DOHH2 (cell line): Measurements from ENCODE around the gene DCUN1D1.

Source experiments
- H3F3A ChIP-seq: fragments of 200-600 bp; sonication (generic), shearing (Covaris generic); 2 replicates; pipeline ENCODE4 v1.6.0; 2016; ENCODE audit warnings: antibody characterized with exemption, mild to moderate bottlenecking; ENCODE audit not compliant: control insufficient read depth, insufficient read depth
- H3K27ac ChIP-seq: fragments of 200-600 bp; sonication (generic); 2 replicates; pipeline ENCODE4 v1.5.1; 2014; ENCODE audit warnings: low read depth, mild to moderate bottlenecking, low read length, moderate library complexity
- H3K27me3 ChIP-seq: fragments of 200-600 bp; sonication (generic); 2 replicates; pipeline ENCODE4 v1.6.1; 2014; ENCODE audit warnings: mild to moderate bottlenecking, low read length, mixed read lengths; ENCODE audit not compliant: control insufficient read depth
- H3K36me3 ChIP-seq: fragments of 200-600 bp; sonication (generic); 2 replicates; pipeline ENCODE4 v1.6.1; 2014; ENCODE audit warnings: mild to moderate bottlenecking, low read length, moderate library complexity, mixed read lengths; ENCODE audit not compliant: control insufficient read depth
- H3K4me1 ChIP-seq: fragments of 200-600 bp; sonication (generic); 2 replicates; pipeline ENCODE4 v1.6.1; 2014; ENCODE audit warnings: mild to moderate bottlenecking, low read length, mixed read lengths; ENCODE audit not compliant: control insufficient read depth
- H3K4me2 ChIP-seq: fragments of 200-600 bp; sonication (generic); 2 replicates; pipeline ENCODE4 v1.6.0; 2014; ENCODE audit warnings: mild to moderate bottlenecking, low read length, moderate library complexity
- H3K4me3 ChIP-seq: fragments of 200-600 bp; sonication (generic); 2 replicates; pipeline ENCODE4 v1.5.1; 2014; ENCODE audit warnings: mild to moderate bottlenecking, low read length, mixed read lengths
- H3K79me2 ChIP-seq: fragments of 200-600 bp; sonication (generic); 2 replicates; pipeline ENCODE4 v1.6.1; 2014; ENCODE audit warnings: mild to moderate bottlenecking, low read length, mixed read lengths; ENCODE audit not compliant: control insufficient read depth
- H3K9me2 ChIP-seq: fragments of 200-600 bp; sonication (generic); replicated peaks from 2 replicates; pipeline ENCODE4 v1.6.1; 2014; ENCODE audit warnings: mild to moderate bottlenecking, low read length, mixed read lengths; ENCODE audit not compliant: control insufficient read depth
- H3K9me3 ChIP-seq: fragments of 200-600 bp; sonication (generic); 2 replicates; pipeline ENCODE4 v1.6.1; 2014; ENCODE audit warnings: antibody characterized with exemption, low read length, mixed read lengths; ENCODE audit not compliant: control insufficient read depth, insufficient read depth
- H4K20me1 ChIP-seq: fragments of 200-600 bp; sonication (generic); 2 replicates; pipeline ENCODE4 v1.6.0; 2014; ENCODE audit warnings: low read depth, mild to moderate bottlenecking, antibody characterized with exemption, low read length, moderate library complexity; ENCODE audit not compliant: control insufficient read depth, insufficient read depth
- CTCF ChIP-seq: fragments of 200-600 bp; sonication (generic); IDR thresholded peaks from one replicate; pipeline ENCODE4 v1.5.1; 2014; ENCODE audit warnings: antibody characterized with exemption, mild to moderate bottlenecking, low read depth, low read length; ENCODE audit not compliant: poor library complexity, severe bottlenecking
- EZH2phosphoT487 ChIP-seq: fragments of 200-600 bp; sonication (generic); IDR thresholded peaks from 2 replicates; pipeline ENCODE4 v1.6.1; 2017; ENCODE audit warnings: borderline replicate concordance, mild to moderate bottlenecking, antibody characterized with exemption, low read length, moderate library complexity, mixed read lengths

Gene DCUN1D1

DNA sequence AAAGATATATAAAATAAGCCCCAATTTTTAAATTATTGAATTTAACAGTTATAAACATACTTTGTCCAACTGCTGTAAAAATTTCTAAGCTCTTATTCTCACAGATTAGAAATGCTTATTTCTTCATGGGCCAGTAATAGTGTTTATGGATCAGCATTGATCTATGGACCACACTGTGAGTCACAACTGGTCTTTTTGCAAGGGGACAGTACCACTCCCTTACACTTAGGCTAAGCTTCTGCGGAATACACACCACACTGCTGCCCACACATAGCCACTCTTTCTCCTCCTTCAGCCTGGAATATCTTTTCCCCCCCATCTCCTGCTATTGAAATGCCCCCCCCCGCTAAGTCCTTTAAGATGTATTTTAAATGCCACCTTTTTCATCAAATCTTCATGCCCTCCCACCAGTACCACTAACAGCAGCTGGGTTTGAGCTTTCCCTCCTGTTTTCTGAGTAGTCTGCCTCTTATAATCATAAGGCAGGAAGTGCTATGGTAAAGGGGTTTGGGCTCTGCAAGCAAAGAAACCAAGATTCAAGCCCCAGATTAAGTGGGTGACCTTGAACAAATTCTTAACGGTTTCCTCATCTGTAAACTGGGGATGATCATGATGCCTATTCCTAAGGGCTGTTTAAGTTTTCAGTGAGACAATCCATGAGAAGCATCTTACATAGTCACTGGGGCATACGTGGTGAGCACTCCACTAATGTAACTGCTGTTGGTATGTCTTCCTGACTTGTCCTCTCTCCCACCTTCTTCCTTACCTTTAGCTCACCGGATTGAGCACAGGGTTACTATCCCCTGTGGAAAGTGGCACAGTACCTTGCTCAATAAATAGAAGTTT, 69.2 kb downstream of the DCUN1D1 start:
- Histone ChIP-seq H3K9me3 (no peaks in the 10 kb centered on the region), H3K4me2 (no peak overlapping the region), H3K9me2 (no peaks in the 10 kb centered on the region), H3K27me3 (no peaks in the 10 kb centered on the region), H3K4me1 (no peaks in the 10 kb centered on the region), H3K27ac (no peak overlapping the region), H3F3A (0 out of 2 replicates have a peak, but pooled peaks cover 2% of the 10 kb centered on the region), H3K4me3 (no peak overlapping the region), H3K36me3 (peaks cover 18% of the 10 kb centered on the region), H3K79me2 (no peaks in the 10 kb centered on the region), H4K20me1 (no peaks in the 10 kb centered on the region)
- TF ChIP-seq EZH2phosphoT487 (no peak), CTCF (no peak)

- Histone ChIP-seq H3K4me2 (no peak overlapping the region), H3K4me3 (no peak overlapping the region), H3F3A (0 out of 2 replicates have a peak, but pooled peaks cover 2% of the 10 kb centered on the region), H3K27ac (no peak overlapping the region), H3K9me2 (no peaks in the 10 kb centered on the region), H3K9me3 (no peaks in the 10 kb centered on the region), H3K27me3 (no peaks in the 10 kb centered on the region), H3K79me2 (no peaks in the 10 kb centered on the region), H3K4me1 (no peaks in the 10 kb centered on the region), H3K36me3 (peaks cover 7% of the 10 kb centered on the region), H4K20me1 (no peaks in the 10 kb centered on the region)
- TF ChIP-seq CTCF (peak; percentile 62), EZH2phosphoT487 (no peak)
Observed at GRCh38 chr3:182909318-182910040, 70.9 kb downstream of the DCUN1D1 start.

DNA sequence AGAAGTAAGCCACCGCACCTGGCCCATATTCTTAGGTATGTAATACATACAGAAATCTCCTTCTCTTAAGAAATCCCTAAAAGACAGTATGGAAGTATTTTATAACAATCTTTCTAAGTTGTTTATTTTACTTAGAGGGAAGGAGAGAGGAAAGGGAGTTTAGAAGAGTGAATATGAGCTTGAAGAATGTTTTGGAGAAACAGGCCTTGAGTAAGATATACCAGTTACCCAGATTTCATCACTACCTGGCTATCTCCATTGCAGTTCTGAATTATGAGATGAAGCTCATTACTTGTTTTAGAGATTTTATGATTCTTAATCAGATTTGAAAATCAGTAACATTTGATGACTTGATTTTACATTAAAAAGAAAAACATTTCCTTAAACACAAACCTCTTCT, 71.9 kb downstream of the DCUN1D1 start:
- Histone ChIP-seq H3K9me2 (no peaks in the 10 kb centered on the region), H3K4me2 (no peak overlapping the region), H3K36me3 (peaks cover 4% of the 10 kb centered on the region; the same call in 1 of the 2 replicates)

More for the DNA sequence above, 71.9 kb downstream of the DCUN1D1 start:
- Histone ChIP-seq H3K4me1 (no peaks in the 10 kb centered on the region), H3K9me3 (no peaks in the 10 kb centered on the region), H3K79me2 (no peaks in the 10 kb centered on the region), H3K27ac (no peak overlapping the region), H3K4me3 (no peak overlapping the region), H4K20me1 (no peaks in the 10 kb centered on the region), H3F3A (0 out of 2 replicates have a peak, but pooled peaks cover 2% of the 10 kb centered on the region), H3K27me3 (no peaks in the 10 kb centered on the region)
- TF ChIP-seq EZH2phosphoT487: no peak
- no peak for TF ChIP-seq CTCF
